HepG2 (cell line): ENCODE data around the gene CCDC106. TPM values are rescaled to one million over a fixed set of nuclear protein-coding genes. Genes with fewer than 3 reads are reported as not detected.

ENCODE experiments used
- ATAC-seq: fragments of 200-7000 bp; cut with Tn5 transposase; 3 replicates; pipeline ENCODE4 v1.9.1; 2020; ENCODE audit warnings: mild to moderate bottlenecking, moderate library complexity
- BruUV-seq: library from RNA; stranded (reverse); fragments of 400-500 nt; replicated peaks from 2 replicates; lab custom pipeline; 2021; lab: Mats Ljungman, UMichigan
- CTCF ChIA-PET: fragments of 300-600 bp; formaldehyde crosslinking; extraction: SDS; loops from one replicate; lab custom pipeline; 2021; ENCODE audit warnings: low total read pairs, inconsistent platforms, low intra/inter-chr PET ratio; lab: Yijun Ruan, JAX
- POLR2A ChIA-PET: fragments of 350-600 bp; sonication (Branson Sonifier 250); formaldehyde crosslinking; loops from one replicate; lab custom pipeline; 2020; ENCODE audit warnings: antibody characterized with exemption, inconsistent platforms; lab: Yijun Ruan, JAX
- DNase-seq: peaks from one replicate; pipeline ENCODE4 v3.0.0-alpha.2; 2015; ENCODE audit warnings: low spot score
- FAIRE-seq: peaks from 3 replicates; lab custom pipeline; 2011; peaks lifted over from hg19 to GRCh38; lab: Jason Lieb, UNC
- H2AFZ ChIP-seq: one replicate; pipeline ENCODE4 v1.6.1; 2011; ENCODE audit warnings: low read length, inconsistent platforms
- H3K27ac ChIP-seq: fragments of 300-600 bp; 3 replicates; pipeline ENCODE4 v1.8.0; 2011; ENCODE audit warnings: mixed run types, mild to moderate bottlenecking, mixed read lengths, low read length, inconsistent platforms; ENCODE audit not compliant: insufficient read depth; ENCODE audit errors: extremely low read length
- H3K27me3 ChIP-seq, 2 experiments: fragments of 200-600 bp in 1 of 2; 2 replicates in 1 of 2; 3 replicates in 1 of 2; pipeline versions ENCODE4 v1.6.0 to v1.8.0; 2011; ENCODE audit warnings: low read length in 2 of 2, mild to moderate bottlenecking in 2 of 2, moderate library complexity in 2 of 2, inconsistent platforms in 1 of 2; ENCODE audit not compliant: insufficient read depth in 2 of 2, control insufficient read depth in 1 of 2
- H3K36me3 ChIP-seq, 2 experiments: fragments of 200-600 bp in 1 of 2; replicated peaks in 1 of 2; 2 replicates in 1 of 2; 3 replicates in 1 of 2; pipeline versions ENCODE4 v1.5.1 to v1.8.0; 2011; ENCODE audit warnings: low read length in 2 of 2, inconsistent platforms in 1 of 2; ENCODE audit not compliant: insufficient read depth in 2 of 2, control insufficient read depth in 1 of 2
- H3K4me1 ChIP-seq: 2 replicates; pipeline ENCODE4 v1.5.1; 2012; ENCODE audit warnings: low read length, inconsistent platforms; ENCODE audit not compliant: insufficient read depth
- H3K4me2 ChIP-seq: 2 replicates; pipeline ENCODE4 v1.6.0; 2011; ENCODE audit warnings: low read depth, low read length, inconsistent platforms
- H3K4me3 ChIP-seq, 3 experiments: fragments of 200-600 bp in 1 of 3; sonication (generic), shearing (Covaris generic) in 1 of 3; replicated peaks in 1 of 3; 2 replicates each; pipeline ENCODE4 v1.5.1; 2011 to 2016; ENCODE audit warnings: low read length in 3 of 3, inconsistent platforms in 2 of 3, low read depth in 2 of 3, mild to moderate bottlenecking in 2 of 3, control low read depth in 1 of 3, mixed read lengths in 1 of 3; ENCODE audit not compliant: insufficient read depth in 1 of 3
- H3K79me2 ChIP-seq: one replicate; pipeline ENCODE4 v1.6.1; 2011; ENCODE audit warnings: low read length, inconsistent platforms; ENCODE audit not compliant: insufficient read depth
- H3K9ac ChIP-seq: 2 replicates; pipeline ENCODE4 v1.6.0; 2011; ENCODE audit warnings: mild to moderate bottlenecking, low read depth, low read length, inconsistent platforms; ENCODE audit not compliant: insufficient read depth
- H3K9me3 ChIP-seq: 2 replicates; pipeline ENCODE4 v1.5.1; 2012; ENCODE audit warnings: mild to moderate bottlenecking, low read length
- H4K20me1 ChIP-seq: 2 replicates; pipeline ENCODE4 v1.6.0; 2011; ENCODE audit warnings: inconsistent platforms, mild to moderate bottlenecking, low read length, moderate library complexity; ENCODE audit not compliant: insufficient read depth
- FIP1L1 ChIP-seq: fragments of 200-400 bp; formaldehyde crosslinking; IDR thresholded peaks from 2 replicates; pipeline ENCODE4 v1.6.1; 2018; ENCODE audit warnings: low read depth, mild to moderate bottlenecking, low read length, moderate library complexity, borderline replicate concordance; ENCODE audit not compliant: insufficient read depth
- FLYWCH1 ChIP-seq: sonication (generic); formaldehyde crosslinking; IDR thresholded peaks from 2 replicates; pipeline ENCODE4 v1.8.1; 2023; ENCODE audit warnings: mild to moderate bottlenecking, missing genetic modification reagents
- FOXC1 ChIP-seq: sonication (generic); formaldehyde crosslinking; IDR thresholded peaks from 2 replicates; pipeline ENCODE4 v1.8.0; 2022; ENCODE audit warnings: mild to moderate bottlenecking, missing genetic modification reagents, borderline replicate concordance
- FOXP1 ChIP-seq, 2 experiments: fragments of 450-650 bp in 1 of 2; IDR thresholded peaks; 2 replicates each; pipeline ENCODE4 v1.6.1; 2017 to 2018; ENCODE audit warnings: antibody characterized with exemption in 1 of 2
- HINFP ChIP-seq: sonication (generic); formaldehyde crosslinking; IDR thresholded peaks from 2 replicates; pipeline ENCODE4 v1.4.0; 2020; ENCODE audit warnings: low read depth, mild to moderate bottlenecking, missing genetic modification reagents
- HNF4A ChIP-seq: sonication (generic); formaldehyde crosslinking; IDR thresholded peaks from 2 replicates; pipeline ENCODE4 v1.4.0; 2020; ENCODE audit warnings: missing genetic modification reagents
- HOXA7 ChIP-seq: sonication (generic); formaldehyde crosslinking; IDR thresholded peaks from 2 replicates; pipeline ENCODE4 v1.8.1; 2022; ENCODE audit warnings: mild to moderate bottlenecking, missing genetic modification reagents, moderate library complexity
- NCOR1 ChIP-seq: fragments of 200-600 bp; sonication (generic); IDR thresholded peaks from 2 replicates; pipeline ENCODE4 v1.7.0; 2017; ENCODE audit warnings: antibody characterized with exemption, low read length, borderline replicate concordance
- RCOR2 ChIP-seq: IDR thresholded peaks from 2 replicates; pipeline ENCODE4 v1.6.1; 2016; ENCODE audit warnings: missing biosample characterization, missing genetic modification reagents
- TCF12 ChIP-seq, 2 experiments: fragments of 450-650 bp in 1 of 2; sonication (generic) in 1 of 2; formaldehyde crosslinking in 1 of 2; IDR thresholded peaks; 2 replicates each; pipeline versions ENCODE4 v1.6.1 to v1.8.0; 2017 to 2022; ENCODE audit warnings: antibody characterized with exemption in 1 of 2, mild to moderate bottlenecking in 1 of 2, missing genetic modification reagents in 1 of 2, moderate library complexity in 1 of 2
- ZBTB44 ChIP-seq: sonication (generic); formaldehyde crosslinking; IDR thresholded peaks from 2 replicates; pipeline ENCODE4 v1.4.0; 2020; ENCODE audit warnings: missing genetic modification reagents
- ZC3H13 ChIP-seq: sonication (generic); formaldehyde crosslinking; IDR thresholded peaks from 2 replicates; pipeline ENCODE4 v1.8.1; 2023; ENCODE audit warnings: mild to moderate bottlenecking, missing genetic modification reagents, moderate library complexity
- ZFP36L2 ChIP-seq: sonication (generic); formaldehyde crosslinking; IDR thresholded peaks from 2 replicates; pipeline ENCODE4 v1.4.0; 2020; ENCODE audit warnings: missing genetic modification reagents
- ZNF430 ChIP-seq: sonication (generic); formaldehyde crosslinking; IDR thresholded peaks from 2 replicates; pipeline ENCODE4 v1.9.0; 2021; ENCODE audit warnings: mild to moderate bottlenecking, missing genetic modification reagents
- ZNF550 ChIP-seq: sonication (generic); formaldehyde crosslinking; IDR thresholded peaks from 2 replicates; pipeline ENCODE4 v1.4.0; 2020; ENCODE audit warnings: mild to moderate bottlenecking, missing genetic modification reagents, borderline replicate concordance
- ZNF616 ChIP-seq: sonication (generic); formaldehyde crosslinking; IDR thresholded peaks from 2 replicates; pipeline ENCODE4 v1.5.0; 2020; ENCODE audit warnings: low read depth, mild to moderate bottlenecking, missing genetic modification reagents
- WGBS: methylation state at CpG from one replicate; pipeline ENCODE4 v1.1.6; 2017; ENCODE audit warnings: low lambda C conversion rate; 5-methylcytosine and 5-hydroxymethylcytosine counted together
- in situ Hi-C: cut with HindIII; loops from 2 replicates; pipeline ENCODE4 v1.10.0; 2017; ENCODE audit warnings: low pct_unique_long_range_greater_than_20kb; ENCODE audit not compliant: extremely low pct_ligation_motif_present
- intact Hi-C: fragments of 100-400 bp; cut with micrococcal nuclease; formaldehyde crosslinking; loops from one replicate; pipeline ENCODE4 v1.10.0; 2022; ENCODE audit not compliant: unreplicated experiment
- polyA plus RNA-seq, 8 experiments: library from polyadenylated mRNA; depleted of rRNA in 3 of 8; stranded (reverse) in 7 of 8; unstranded in 1 of 8; fragments of >200 nt; fragmentation: Illumina TruSeq in 4 of 8; extraction: Trizol in 4 of 8; gene quantifications; 2 replicates each; pipeline versions ENCODE4 v1.2.1 to v1.2.3, GENCODE V29; 2011 to 2016; ENCODE audit warnings: low read depth in 4 of 8, missing spikeins in 1 of 8, mixed read lengths in 1 of 8; ENCODE audit not compliant: insufficient read depth in 1 of 8
- total RNA-seq, 5 experiments: library from RNA; depleted of rRNA; stranded (reverse); fragments of >200 nt; fragmentation: Illumina TruSeq; extraction: Trizol; gene quantifications; 2 replicates each; pipeline ENCODE4 v1.2.3, GENCODE V29; 2016; ENCODE audit warnings: low read depth in 1 of 5

Gene CCDC106
- total and polyA plus RNA-seq, 2 of the 13 experiments (the other 11 are each of a cell fraction or from before 2014, with no cell fraction given), result 4.7 to 8.8 TPM

GRCh38 chr19:55653651-55654322 lies 5.8 kb downstream of the CCDC106 start:
- no peaks in the 10 kb centered on the region; a peak in 1 of 5 replicates for H3K27me3 ChIP-seq
- H3K79me2 ChIP-seq, result peaks cover 35% of the 10 kb centered on the region
- H4K20me1 ChIP-seq, result peaks cover 34% of the 10 kb centered on the region
- in situ Hi-C loops (no loop called here), intact Hi-C loops (no loop called here)
- FAIRE-seq, result no peak
- peak; percentile 47 for ATAC-seq
- peak; percentile 97 for DNase-seq
- peaks cover 32% of the 10 kb centered on the region for H3K4me1 ChIP-seq
- ChIA-PET POLR2A (interaction anchor here (0.7 to 2.1 kb wide), 26 partner anchors 9 to 1464 kb away, joined by 3 to 27 read pairs (median 6); partner anchors contain the start of genes EPN1, FIZ1, HSPBP1 and ISOC2), CTCF (interaction anchor here (0.7 to 2.3 kb wide), 4 partner anchors 9 to 21 kb away, joined by 3 to 21 read pairs (median 6); no protein-coding TSS in a partner anchor)
- BruUV-seq, result TSS peak; percentile 82
- peak overlapping the region; percentile 99 for H3K27ac ChIP-seq
- peak overlapping the region; percentile 91 for H3K4me2 ChIP-seq
- H3K9ac ChIP-seq, result peak overlapping the region; percentile 99
- H3K9me3 ChIP-seq, result no peaks in the 10 kb centered on the region
- no peak overlapping the region for H2AFZ ChIP-seq
- H3K36me3 ChIP-seq, result peaks cover 0 to 2% of the 10 kb centered on the region in 2 experiments; a peak in 3 of 5 replicates
- under 1% methylated on average over 43 of the region's 57 CpGs for WGBS
- H3K4me3 ChIP-seq, result peak overlapping the region; percentile 85 to 99 (median 97)
- TF ChIP-seq HOXA7 (CRISPR knock-in tag) (no peak), HNF4A (no peak), ZNF550 (CRISPR knock-in tag) (no peak), ZC3H13 (CRISPR knock-in tag) (peak; percentile 90; the same call in 1 of the 2 replicates), NCOR1 (no peak), RCOR2 (CRISPR knock-in tag) (no peak), ZNF430 (peak; percentile 58), FOXP1 (IDR thresholded peaks at IDR 0.05) (no peak), FOXP1 (CRISPR knock-in tag; IDR thresholded peaks at IDR 0.05) (no peak), FOXC1 (CRISPR knock-in tag) (peak; percentile 57; the same call in 1 of the 2 replicates), FIP1L1 (peak; percentile 67; the same call in 1 of the 2 replicates), ZFP36L2 (0 out of 2 replicates have a peak, but pooled peaks have one; percentile 20), HINFP (CRISPR knock-in tag) (0 out of 2 replicates have a peak, but pooled peaks have one; percentile 20), TCF12 (IDR thresholded peaks at IDR 0.05) (no peak), TCF12 (CRISPR knock-in tag; IDR thresholded peaks at IDR 0.05) (no peak), FLYWCH1 (CRISPR knock-in tag) (no peak), ZBTB44 (CRISPR knock-in tag) (no peak), ZNF616 (0 out of 2 replicates have a peak, but pooled peaks have one; percentile 59)
